ENCODE measurements around the gene DSTYK.

- TF ChIP-seq CTCF (IDR thresholded peaks at IDR 0.05) (no peak), POLR2A (IDR thresholded peaks at IDR 0.05) (no peak)
Measured at GRCh38 chr1:205232945-205233397, 21.5 kb upstream of the DSTYK start.

Data from body of pancreas (tissue), 4 donors.